Activated effector memory CD4-positive, alpha-beta T cell treated with Interleukin-2 at 50 U/mL for 16 hours (primary cell): ENCODE results near the gene MARCKSL1.
"Not testable (repeated sequence)": the region's sequence is repeated elsewhere in the genome, so short reads cannot be mapped to it uniquely, and the experiment has no call there.

Experiments used
- DNase-seq: peaks from one replicate; pipeline ENCODE4 v3.0.0-alpha.2; 2020

The MARCKSL1 gene

GRCh38 chr1:32335790-32336590, at the start of gene MARCKSL1:
MARCKSL1 (minus strand) TSS chr1:32336233; CDS start chr1:32336033, 200 bp downstream.
- DNase-seq = peak; percentile 79

- DNase-seq = no peak
Measured at GRCh38 chr1:32380057-32380456, 44.0 kb upstream of the MARCKSL1 start.

GRCh38 chr1:32377541-32378220, 41.6 kb upstream of the MARCKSL1 start:
- DNase-seq = no peak

- DNase-seq = no peak
Measured at GRCh38 chr1:32376199-32376598, 40.2 kb upstream of the MARCKSL1 start.

- DNase-seq = no peak
Measured at GRCh38 chr1:32373996-32374592, 38.1 kb upstream of the MARCKSL1 start.

GRCh38 chr1:32372149-32372756, 36.2 kb upstream of the MARCKSL1 start:
- DNase-seq = peak; percentile 44

GRCh38 chr1:32367912-32368635, 32.0 kb upstream of the MARCKSL1 start:
- no peak for DNase-seq

- DNase-seq = no peak
Measured at GRCh38 chr1:32365445-32365844, 29.4 kb upstream of the MARCKSL1 start.

- DNase-seq = no peak
Measured at GRCh38 chr1:32364836-32365235, 28.8 kb upstream of the MARCKSL1 start.

DNA sequence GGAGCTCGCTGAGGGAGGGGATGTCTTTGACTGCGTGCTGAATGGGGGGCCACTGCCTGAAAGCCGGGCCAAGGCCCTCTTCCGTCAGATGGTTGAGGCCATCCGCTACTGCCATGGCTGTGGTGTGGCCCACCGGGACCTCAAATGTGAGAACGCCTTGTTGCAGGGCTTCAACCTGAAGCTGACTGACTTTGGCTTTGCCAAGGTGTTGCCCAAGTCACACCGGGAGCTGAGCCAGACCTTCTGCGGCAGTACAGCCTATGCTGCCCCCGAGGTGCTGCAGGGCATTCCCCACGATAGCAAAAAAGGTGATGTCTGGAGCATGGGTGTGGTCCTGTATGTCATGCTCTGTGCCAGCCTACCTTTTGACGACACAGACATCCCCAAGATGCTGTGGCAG, 27.7 kb upstream of the MARCKSL1 start:
- no peak for DNase-seq

DNA sequence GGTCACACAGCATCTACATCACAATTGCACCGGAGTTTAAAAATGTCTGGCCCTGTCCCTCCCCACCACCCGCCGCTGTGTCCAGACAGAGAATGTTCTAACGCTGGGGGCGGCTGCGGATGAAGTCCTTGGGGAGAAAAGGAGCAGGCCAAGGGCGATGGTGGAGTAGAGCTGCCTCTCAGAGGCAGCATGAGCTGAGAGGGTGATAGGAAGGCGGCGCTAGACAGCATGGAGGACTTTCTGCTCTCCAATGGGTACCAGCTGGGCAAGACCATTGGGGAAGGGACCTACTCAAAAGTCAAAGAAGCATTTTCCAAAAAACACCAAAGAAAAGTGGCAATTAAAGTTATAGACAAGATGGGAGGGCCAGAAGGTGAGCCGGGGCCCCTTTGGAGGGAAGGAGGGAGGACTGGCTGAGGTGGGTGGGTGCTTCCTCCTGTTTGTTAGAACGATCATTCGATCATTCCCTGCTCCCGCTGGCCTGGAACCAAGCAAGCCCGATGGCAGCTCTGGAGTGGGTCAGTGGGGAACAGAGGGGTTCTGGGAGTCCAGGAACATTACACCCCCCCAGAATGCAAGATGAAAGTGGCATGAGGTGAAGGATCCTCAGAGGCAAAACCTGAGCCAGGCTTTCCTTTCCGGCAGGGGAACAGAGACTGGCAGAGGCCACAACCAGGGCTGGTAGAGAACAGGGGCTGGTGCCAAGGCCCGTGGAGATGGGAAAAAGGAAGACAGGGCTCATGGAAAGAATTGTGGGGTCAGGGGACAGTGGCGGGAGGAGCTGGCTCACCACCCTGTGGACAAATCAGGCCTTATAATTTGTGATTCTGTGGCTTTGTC, 26.7 kb upstream of the MARCKSL1 start, which contains the start of the genes FAM229A and TSSK3:
TSS of gene FAM229A (minus strand) at position 12 of the 840 bp plus-strand sequence. CDS start 394 bp downstream, outside the sequence.
TSS of gene TSSK3 (plus strand) at position 66 of the 840 bp plus-strand sequence. CDS start at position 229, 163 bp downstream.
- no peak for DNase-seq

GRCh38 chr1:32361674-32362473, 25.8 kb upstream of the MARCKSL1 start:
- no peak for DNase-seq

DNA sequence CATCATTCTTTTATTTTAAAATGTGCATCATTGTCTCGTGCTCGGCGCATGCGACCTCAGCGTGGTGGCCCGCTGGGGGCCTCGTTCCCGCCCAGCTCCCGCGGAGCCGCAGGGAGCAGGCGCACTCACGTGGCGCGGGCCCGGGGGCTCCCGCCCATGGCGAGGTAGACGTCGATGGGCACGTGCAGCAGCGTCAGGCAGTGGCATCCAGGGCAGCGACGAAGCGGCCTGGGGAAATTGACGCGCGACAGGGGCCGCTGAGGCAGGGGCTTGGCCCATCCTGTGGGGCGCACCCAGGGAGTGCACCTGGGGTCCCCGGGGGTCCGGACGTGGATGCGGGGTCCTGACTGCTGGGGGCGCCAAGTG, 25.3 kb upstream of the MARCKSL1 start:
- DNase-seq = no peak

DNA sequence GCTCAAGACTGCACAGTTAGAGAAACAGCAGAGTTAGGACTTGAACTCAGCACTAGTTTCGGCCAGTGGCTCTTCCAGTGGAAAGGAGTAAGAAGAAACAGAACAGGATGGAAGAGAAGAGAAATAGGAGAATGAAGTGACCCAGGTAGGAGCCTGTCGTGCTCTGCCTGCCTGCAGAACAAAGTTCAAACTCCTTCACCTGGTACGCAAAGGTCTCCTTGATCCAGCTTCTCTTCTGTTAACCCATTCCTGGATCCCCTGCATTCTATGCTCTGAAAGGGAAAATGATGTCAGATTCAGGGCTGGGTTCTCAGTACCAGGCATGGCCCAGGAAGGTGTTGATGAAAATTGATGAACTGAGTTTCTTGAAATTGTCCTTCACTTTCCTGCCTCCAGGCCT, 22.4 kb upstream of the MARCKSL1 start:
- no peak for DNase-seq

DNA sequence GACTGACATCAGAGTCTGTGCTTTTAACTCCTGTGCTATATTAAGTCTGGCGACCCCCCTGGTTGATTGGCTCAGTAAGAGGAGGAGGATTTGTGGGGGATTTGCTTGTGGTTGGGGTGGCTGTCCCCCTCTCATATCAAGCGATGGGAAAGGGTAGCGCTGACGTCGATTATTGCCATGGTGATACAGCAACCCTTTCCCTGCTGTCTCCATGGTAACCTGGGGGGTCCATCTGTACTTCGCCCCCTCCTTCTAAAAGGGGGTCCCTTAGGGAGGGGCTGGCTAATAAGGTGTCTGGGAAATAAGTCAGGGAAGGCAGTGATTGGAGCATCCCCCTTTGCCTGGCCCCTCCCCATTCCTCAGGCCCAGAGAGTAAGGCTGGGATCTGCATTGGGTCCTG, 21.6 kb upstream of the MARCKSL1 start:
- no peak for DNase-seq

DNA sequence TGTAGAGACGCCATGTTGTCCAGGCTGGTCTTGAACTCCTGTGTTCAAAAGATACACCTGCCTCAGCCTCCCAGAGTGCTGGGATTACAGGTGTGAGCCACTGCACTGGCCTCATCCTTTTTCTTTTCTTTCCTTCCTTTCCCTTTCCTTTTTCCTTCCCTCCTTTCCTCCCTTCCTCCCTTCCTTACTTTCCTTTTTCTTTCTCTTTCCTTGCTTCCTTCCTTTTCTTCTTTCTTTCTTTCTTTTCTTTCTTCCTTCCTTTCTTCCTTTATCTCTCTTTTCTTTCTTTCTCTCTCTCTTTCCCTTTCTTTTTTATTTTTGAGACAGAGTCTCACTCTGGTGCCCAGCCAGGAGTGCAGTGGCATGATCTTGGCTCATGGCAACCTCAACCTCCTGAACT, 20.4 kb upstream of the MARCKSL1 start:
- DNase-seq = no peak

GRCh38 chr1:32355778-32356177, 19.7 kb upstream of the MARCKSL1 start:
- DNase-seq = not testable (repeated sequence)

DNA sequence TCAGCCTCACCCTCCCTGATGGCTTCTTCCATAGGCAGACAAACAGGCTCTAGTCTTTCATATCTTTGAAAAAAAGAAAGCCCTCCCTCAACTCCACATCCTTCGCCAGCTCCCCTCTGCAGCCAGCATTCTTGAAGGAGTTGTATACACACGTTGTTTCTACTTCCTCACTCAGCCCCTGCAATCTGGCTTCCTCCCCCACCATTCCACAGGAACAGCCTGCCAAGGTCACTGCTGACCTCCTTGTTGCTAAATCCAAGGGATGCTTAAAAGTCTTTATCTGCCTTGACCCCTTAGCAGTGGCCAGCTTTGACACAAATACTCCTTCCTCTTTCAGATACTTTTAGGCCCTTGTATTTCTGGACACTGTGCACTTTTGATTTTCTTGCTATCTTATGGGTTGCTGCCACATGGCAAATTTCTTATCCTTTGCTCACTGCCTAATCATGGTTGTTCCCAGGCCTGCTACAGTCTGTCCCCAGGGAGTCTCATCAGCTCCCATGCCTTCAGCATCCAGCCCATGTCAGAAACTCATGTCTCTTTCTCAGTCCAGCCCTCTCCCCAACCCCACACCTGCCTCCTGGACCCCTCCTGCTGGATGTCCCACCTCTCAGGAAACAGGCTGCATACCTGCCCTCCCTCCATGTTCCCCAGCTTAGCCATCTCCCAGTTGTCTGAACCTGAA, 18.0 kb upstream of the MARCKSL1 start:
- DNase-seq = no peak

GRCh38 chr1:32353431-32353830, 17.4 kb upstream of the MARCKSL1 start:
- no peak for DNase-seq

- DNase-seq = no peak
Measured at GRCh38 chr1:32352831-32353383, 16.9 kb upstream of the MARCKSL1 start.
